ENCODE measurements around the gene PLAGL1.
A peak's percentile ranks its signal among the peaks of the same experiment; 100 is the strongest.
"Not testable (repeated sequence)": the region's sequence is repeated elsewhere in the genome, so short reads cannot be mapped to it uniquely, and the experiment has no call there.

PLAGL1 gene

GRCh38 chr6:144008120-144008811 lies at the start of gene PLAGL1:
PLAGL1 (minus strand) TSS chr6:144008259; CDS start chr6:143948136, 60,123 bp downstream.
- DNase-seq: no peak

- peak; percentile 22 for DNase-seq
These were observed 47.3 kb upstream of the PLAGL1 start for GRCh38 chr6:144055121-144055931.

- no peak for DNase-seq
These were observed 45.5 kb upstream of the PLAGL1 start for GRCh38 chr6:144053601-144054000.

- no peak for DNase-seq
These were observed 44.4 kb upstream of the PLAGL1 start for GRCh38 chr6:144052488-144052887.

- DNase-seq: no peak
These were observed 41.3 kb upstream of the PLAGL1 start for GRCh38 chr6:144049386-144049785.

- no peak for DNase-seq
These were observed 39.6 kb upstream of the PLAGL1 start for GRCh38 chr6:144047688-144048087.

- DNase-seq: not testable (repeated sequence)
These were observed 38.6 kb upstream of the PLAGL1 start for GRCh38 chr6:144046672-144047071.

GRCh38 chr6:144044989-144045388 lies 36.9 kb upstream of the PLAGL1 start:
- not testable (repeated sequence) for DNase-seq

GRCh38 chr6:144036835-144037195 lies 28.8 kb upstream of the PLAGL1 start:
- no peak for DNase-seq

GRCh38 chr6:144036064-144036834 lies 28.2 kb upstream of the PLAGL1 start:
- no peak for DNase-seq

- no peak for DNase-seq
These were observed 27.4 kb upstream of the PLAGL1 start for GRCh38 chr6:144035416-144035815.

- no peak for DNase-seq
These were observed 26.0 kb upstream of the PLAGL1 start for GRCh38 chr6:144033816-144034735.

- DNase-seq: no peak
These were observed 21.4 kb upstream of the PLAGL1 start for GRCh38 chr6:144029452-144029851.

- no peak for DNase-seq
These were observed 20.0 kb upstream of the PLAGL1 start for GRCh38 chr6:144027932-144028587.

- DNase-seq: no peak
These were observed 15.2 kb upstream of the PLAGL1 start for GRCh38 chr6:144023216-144023615.

GRCh38 chr6:144019929-144020328 lies 11.9 kb upstream of the PLAGL1 start:
- no peak for DNase-seq

- DNase-seq: no peak
These were observed 9.4 kb upstream of the PLAGL1 start for GRCh38 chr6:144017166-144018094.

- DNase-seq: peak; percentile 64
These were observed 5.4 kb upstream of the PLAGL1 start for GRCh38 chr6:144013486-144013909.

GRCh38 chr6:144012534-144012933 lies 4.5 kb upstream of the PLAGL1 start:
- no peak for DNase-seq

- not testable (repeated sequence) for DNase-seq
These were observed 1.6 kb upstream of the PLAGL1 start for GRCh38 chr6:144009628-144010027.

GRCh38 chr6:144008846-144009245 lies 787 bp upstream of the PLAGL1 start:
- no peak for DNase-seq
